GM18861 (cell line): Measurements from ENCODE around the gene CDK11B.
A peak's percentile ranks its signal among the peaks of the same experiment; 100 is the strongest.
"Not testable (repeated sequence)": the region's sequence is repeated elsewhere in the genome, so short reads cannot be mapped to it uniquely, and the experiment has no call there.

Source experiments
- ATAC-seq: cut with Tn5 transposase; IDR thresholded peaks from one replicate; pipeline ENCODE4 v1.9.1; 2021; ENCODE audit not compliant: unreplicated experiment

CDK11B gene

DNA sequence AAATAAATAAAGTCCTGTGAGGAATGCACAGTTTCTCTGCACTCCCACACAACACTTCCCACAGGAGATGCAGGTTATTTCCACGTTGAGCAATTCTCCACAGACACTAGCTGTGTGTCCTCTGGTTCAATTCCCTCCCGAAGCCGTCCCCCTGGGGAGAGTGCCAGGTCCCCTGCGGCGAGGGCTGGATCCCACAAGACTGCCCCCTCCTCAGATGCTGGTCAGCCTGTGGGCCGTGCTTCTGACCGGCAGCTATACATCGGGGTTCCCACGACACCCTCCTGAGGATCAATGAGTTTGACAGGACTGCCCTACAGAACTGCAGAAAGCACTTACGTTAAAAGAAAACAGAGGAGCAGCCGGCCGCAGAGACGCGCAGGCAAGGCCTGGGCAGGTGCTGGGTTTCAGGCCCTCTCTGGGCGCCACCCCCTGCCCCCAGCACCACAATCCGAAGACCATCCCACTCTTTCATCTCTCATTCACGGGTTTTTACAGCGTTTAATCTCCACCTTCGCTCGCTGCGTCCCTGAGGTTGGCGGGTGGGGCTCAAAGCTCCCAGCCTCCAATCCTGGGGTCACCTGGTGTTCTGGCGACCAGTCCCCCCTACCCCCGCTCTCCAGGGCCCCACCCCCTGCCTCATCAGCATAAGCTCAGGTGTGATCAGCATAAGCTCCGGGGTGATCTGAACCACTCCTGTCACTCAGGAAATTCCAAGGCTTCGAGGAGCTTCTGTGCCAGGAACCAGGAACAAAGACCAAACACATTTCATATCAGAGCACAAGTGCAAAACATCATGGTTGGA is 24.5 kb upstream of the CDK11B start:
- ATAC-seq, result no peak

DNA sequence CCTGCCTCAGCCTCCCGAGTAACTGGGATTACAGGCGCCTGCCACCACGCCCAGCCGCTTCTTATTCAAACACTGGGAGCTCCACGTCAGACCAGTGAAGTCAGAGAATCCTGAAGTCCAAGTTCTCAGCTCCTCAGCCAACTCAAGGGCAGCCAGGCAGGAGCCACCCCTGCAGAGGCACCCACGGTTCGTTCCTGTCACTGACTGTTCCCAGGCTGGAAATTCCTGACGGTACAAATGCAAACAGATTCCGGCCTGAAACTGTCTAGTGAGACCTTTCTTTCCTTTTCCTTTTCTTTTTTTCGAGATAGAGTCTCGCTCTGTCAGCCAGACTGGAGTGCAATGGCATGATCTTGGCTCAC is 22.1 kb upstream of the CDK11B start:
- no peak for ATAC-seq

DNA sequence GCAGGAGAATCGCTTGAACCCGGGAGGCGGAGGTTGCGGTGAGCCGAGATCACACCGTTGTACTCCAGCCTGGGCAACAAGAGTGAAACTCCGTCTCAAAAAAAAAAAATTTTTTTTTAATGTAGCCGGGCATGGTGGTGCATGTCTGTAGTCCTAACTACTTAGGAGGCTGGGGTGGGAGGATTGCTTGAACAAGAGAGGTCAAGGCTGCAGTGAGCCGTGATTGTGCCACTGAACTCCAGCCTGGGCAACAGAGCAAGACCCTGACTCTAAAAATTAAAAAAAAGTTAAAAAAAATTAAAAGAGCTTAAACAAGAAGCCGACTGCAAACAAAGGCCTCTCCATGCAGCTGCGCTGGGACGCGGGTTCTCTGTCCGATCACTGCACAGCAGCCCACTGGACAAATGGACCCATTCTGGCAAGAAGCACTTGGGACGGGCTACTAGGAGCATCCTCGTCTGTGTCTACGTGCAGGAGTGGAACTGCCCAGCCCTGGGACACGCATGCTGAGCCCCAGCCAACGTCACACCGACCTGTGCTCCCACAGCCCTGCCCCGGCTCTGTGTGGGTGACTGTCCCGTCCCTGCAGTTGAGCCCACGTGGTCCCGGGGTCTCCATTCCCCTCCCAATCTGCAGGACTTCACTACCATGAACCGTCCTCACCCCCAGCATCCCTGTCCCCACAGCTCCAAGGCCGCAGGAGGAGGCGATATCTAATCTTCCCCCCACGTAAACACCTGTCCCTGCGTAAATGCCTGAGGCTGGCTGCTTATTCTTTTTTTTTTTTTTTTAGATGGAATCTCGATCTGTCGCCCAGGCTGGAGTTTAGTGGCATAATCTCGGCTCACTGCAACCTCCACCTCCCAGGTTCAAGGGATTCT is 21.5 kb upstream of the CDK11B start:
- ATAC-seq, result no peak

DNA sequence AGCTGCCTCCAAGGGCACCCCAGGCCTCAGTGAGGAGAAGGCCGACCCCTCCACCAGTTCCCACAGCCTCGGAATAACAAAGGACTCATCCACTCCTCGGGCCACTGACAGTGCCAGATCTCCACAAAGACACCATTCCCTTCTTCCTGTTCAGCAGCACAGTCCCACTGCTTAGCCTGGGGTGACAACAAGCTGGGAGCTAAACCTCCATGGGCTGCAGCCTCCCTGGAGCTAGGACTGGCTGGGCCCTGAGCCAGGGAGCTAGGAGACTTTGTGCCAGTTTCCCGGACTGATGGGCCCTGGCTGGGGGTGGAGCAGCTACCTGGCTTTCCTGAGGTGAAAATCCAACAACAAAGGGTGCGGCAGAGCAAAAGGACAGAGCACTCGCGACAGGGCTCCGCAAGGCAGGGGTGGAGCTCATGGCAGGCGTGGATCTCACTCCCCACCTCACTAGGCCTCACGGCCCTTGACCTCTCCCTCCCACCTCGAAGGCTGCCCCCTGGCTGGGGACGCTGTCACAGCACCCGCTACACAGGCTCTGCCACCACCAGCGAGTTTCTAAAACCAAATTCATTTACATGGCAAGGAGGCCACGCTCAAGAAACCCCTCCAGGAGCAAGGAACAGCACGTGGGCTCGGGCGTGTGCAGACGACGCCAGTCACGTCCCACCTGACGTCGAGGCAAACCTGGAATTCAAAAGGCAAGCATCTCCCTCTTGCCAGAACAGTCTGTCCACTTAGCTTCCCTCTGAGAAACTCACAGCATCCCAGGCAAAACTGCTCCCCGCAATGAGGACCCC is 20.0 kb upstream of the CDK11B start:
- no peak for ATAC-seq

DNA sequence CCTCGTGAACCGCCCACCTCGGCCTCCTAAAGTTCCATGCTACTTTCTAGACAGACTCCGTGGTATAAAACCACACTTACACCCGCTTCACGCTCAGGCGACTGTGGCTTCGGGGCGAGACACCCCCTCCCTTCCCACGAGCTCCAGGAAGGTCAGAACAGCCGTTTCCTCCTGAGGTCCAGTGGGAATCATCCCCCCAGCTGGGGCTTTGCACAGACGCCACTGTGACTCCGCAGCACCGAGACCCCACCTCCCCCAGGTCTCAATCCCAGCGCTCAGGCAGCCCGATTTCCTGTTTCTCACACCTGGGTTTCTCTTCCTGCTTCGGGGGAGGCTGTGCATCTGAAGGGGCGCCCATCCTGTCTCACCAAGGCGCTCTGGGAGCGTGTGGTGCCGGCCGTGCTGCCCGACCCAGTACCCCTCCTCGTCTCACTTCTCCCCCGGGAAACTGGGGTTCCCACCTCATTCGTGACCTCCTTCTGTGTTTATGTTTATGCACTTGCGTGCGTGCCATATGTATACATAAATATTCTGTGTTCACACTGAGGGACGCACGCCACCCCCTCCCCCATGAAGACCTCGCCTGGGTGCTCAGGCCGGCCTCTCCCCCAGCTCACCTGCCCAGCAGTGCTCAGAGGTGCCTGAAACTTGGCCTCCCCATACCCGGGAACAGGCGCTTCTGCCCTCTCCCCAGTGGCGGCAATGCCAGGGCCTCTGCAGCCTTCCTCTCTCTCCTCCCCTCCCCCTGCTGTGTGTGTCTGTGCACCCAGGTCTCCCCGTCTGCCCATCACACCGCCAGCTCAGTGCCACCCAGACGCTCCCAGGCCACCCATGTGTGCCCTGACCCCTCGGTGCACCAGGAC is 19.1 kb upstream of the CDK11B start:
- peak; percentile 60 for ATAC-seq

DNA sequence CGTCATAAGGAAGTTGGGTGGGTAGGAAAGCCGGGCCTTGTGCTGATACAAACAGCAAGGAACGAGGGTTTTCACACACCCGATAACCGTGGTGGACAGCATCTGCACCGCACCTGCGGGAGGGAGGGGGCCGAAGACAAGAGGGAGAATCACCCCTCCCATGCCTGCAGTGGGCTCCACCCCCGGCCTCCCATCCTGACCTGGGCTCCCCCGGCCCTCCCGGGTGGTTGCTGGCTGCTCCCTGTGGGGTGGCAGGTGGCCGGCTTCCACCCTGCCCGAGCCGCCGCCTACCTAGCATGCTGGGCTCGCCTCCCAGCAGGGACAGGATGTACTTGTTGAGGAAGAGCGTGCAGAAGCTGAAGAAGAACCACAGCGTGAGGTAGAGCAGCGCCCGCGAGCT is 17.3 kb upstream of the CDK11B start:
- not testable (repeated sequence) for ATAC-seq

DNA sequence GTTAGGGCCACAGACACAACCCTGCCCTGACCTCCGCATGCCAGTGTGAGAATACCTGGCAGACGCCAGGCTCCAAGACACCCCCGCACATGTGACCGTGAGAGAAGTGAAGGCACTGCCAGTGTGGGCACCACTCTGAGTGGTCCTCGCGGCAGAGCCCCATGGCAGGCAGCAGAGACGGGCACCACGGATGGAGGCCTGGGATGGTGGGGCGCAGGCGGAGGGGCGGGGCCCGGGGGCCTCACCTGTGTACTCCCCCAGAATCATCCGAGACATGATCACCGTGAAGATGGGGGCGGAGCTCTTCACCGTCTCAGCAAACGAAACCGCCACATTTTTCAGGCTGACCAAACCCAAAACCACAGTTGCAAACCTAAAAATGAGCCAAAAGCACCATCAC is 16.4 kb upstream of the CDK11B start:
- not testable (repeated sequence) for ATAC-seq

DNA sequence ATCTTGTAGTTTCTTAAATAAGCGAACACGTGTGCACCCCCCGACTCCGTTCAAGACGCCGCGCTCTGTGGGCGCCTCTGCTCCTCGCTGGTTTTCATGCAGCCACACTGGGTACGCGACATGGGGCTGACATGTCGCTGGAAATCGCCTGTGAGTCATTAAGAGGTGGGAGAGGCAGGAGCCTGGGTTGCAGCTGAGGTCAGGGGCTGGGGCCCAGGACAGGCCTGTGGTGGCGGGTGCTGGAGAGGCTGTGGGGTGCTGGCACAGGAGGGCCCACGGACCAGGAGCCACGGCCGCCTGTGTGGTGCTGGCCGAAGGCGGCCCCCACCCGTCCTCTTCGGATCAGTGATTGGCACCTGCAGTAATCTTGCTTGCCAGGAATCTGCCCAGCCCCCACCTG is 16.0 kb upstream of the CDK11B start:
- not testable (repeated sequence) for ATAC-seq

DNA sequence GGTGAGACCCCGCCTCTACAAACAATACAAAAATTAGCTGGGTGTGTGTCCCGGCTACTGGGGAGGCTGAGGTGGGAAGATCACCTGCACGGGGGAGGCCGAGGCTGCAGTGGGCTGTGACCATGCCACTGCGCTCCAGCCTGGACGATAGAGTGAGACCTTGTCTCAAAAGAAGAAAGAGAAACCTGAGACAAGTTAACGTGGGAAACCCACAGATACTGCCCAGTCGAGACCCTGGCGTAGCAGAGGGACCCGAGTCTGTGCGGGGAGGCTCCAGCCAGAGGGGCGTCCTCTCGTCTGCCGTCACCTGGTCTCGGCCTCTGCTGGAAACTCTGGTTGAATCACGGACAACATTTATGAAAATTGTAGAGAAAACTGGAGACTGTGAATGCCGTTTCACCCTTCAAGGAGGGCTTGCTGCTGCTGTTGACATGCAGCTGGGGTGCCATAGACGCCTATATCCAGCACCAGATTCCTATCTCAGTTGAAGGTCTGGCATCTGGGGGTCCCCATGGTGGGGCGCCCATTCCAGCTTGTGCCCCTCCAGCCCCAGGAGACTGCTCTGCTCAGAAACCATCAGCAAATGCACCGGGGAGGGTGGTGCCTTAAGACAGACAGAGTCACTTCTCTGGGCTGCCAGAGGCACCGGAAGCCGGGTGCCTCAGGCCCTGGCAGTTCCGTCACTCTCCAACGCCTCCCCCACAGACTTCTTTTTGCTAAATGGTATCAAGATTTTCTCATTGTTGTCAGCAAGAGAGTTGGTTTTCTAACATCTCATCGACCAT is 13.6 kb upstream of the CDK11B start:
- ATAC-seq, result no peak

DNA sequence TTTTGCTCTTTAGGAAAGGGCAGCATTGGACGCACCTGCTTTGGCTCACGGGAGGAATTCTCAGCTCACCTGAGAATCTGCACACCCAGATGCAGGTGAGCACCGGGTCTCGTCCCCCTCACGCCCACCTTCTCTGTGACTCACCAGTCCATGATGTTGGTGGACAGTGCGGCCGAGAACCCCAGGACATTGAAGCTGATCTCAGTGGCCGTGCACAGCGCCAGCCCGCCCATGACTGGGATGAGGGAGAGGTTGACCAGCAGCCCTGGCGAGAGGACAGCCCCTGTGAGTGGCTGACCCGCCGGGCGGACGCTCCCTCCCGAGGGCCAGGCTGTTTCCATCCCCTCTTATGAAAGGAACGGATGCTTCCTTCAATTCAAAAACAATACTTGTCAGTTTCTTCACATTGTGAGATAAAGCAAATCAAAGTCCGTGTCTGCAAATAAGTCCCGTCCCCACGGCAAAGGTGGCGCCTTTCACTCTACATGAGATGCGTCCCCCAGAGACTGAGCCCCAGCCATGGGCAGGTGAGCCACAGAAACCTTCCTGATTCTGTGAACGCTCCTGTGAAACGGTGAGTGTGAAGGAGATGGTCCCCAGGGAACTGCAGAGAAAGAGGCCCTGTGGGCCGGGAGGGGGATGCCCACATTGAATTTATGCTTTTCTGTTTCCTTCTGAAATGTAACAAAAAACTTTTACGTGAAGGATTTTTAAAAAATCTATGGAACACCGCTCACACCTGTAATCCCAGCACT is 12.7 kb upstream of the CDK11B start:
- no peak for ATAC-seq

DNA sequence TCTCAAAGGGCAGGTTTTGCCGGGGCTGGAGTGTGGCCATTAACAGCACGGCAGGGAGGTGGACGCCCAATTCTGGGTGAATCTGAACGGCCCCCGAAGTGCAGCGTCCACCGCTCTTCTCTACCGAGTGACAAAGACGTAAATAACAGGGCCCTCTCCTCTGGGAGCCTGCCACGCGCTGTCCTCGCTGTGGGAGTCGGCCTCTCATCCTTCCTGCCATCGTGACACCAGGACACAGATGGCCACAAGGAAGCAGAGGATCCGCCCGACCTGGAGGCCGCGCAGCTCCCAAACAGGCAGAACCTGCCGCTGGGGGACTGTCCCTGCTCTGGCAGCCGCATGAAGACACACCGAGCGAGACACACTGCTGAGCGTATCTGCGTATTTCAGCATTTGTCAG is 12.1 kb upstream of the CDK11B start:
- ATAC-seq, result no peak

DNA sequence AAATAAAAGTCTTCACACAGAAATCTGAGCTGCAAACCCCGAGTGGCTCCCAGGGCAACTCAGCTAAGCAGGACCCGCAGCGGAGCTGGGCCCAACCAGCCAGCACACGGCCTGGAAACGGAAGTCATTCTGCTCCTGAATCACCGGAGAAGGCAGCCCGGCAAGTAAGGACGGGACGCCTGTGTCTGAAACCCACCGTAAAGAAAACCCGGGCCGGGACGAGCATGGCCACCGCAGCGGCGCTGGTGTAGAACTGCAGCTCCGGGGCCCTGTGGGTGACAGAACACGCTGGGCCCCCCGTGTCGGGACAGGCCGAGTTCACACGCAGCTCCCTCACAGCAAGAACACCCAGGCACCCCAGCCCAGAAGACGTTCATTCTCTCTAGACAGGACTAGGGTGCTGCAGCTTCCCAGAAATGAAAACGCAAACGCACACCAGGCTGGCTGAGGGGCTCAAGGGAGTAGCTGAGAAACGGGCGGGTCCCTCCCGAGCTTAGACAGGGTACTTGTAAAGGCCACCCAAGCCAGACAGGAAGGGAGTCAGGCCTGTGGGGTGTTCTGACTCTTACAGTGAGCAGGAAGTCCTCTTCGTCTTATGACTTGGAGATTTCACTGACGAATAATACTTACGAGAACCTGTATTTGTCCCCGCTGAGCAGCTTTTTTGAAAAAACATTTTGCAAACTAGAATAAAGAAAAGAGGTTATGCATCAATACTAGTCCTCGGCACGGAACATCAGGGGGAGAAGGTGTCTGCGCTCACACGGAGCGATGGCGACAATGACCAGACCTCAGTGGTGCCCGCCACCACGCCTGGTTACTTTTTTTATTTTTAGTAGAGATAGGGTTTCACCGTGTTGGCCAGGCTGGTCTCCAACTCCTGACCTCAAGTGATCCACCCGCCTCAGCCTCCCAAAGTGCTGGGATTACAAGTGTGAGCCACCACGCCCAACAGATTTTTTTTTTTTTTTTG is 10.9 kb upstream of the CDK11B start:
- ATAC-seq, result no peak

DNA sequence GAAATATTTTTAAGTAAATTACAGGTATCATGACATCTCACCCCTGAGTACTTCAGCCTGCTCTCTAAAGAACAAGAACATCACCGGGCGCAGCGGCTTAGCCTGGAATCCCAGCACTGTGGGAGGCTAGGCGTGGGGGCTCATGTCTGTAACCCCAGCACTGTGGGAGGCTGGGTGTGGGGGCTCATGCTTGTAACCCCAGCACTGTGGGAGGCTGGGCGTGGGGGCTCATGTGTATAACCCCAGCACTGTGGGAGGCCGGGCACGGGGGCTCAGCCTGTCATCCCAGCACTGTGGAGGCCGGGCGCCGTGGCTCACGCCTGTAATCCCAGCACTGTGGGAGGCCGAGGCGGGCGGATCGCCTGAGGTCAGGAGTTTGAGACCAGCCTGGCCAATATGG is 7.7 kb upstream of the CDK11B start:
- no peak for ATAC-seq

DNA sequence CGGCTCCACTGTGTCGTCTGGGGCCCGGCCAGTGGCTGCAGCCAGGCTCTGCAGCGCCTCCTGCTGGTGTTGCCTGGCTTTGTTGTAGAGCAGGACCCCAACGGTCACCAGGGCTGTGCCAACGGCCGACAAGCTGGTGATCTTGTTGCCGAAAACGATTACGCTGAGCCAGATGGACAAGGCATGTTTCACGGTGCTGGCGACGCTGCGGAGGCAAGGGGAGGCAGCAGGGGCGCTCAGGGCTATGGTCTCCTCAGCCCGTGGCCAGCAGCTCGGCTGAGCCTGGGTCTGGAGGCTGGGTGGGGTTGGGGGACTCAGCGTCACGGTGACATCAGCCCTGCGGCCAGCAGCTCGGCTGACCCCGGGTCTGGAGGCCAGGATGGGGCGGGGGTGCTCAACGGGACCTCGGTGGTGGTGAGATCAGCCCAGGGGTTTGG is 7.0 kb upstream of the CDK11B start:
- no peak for ATAC-seq

DNA sequence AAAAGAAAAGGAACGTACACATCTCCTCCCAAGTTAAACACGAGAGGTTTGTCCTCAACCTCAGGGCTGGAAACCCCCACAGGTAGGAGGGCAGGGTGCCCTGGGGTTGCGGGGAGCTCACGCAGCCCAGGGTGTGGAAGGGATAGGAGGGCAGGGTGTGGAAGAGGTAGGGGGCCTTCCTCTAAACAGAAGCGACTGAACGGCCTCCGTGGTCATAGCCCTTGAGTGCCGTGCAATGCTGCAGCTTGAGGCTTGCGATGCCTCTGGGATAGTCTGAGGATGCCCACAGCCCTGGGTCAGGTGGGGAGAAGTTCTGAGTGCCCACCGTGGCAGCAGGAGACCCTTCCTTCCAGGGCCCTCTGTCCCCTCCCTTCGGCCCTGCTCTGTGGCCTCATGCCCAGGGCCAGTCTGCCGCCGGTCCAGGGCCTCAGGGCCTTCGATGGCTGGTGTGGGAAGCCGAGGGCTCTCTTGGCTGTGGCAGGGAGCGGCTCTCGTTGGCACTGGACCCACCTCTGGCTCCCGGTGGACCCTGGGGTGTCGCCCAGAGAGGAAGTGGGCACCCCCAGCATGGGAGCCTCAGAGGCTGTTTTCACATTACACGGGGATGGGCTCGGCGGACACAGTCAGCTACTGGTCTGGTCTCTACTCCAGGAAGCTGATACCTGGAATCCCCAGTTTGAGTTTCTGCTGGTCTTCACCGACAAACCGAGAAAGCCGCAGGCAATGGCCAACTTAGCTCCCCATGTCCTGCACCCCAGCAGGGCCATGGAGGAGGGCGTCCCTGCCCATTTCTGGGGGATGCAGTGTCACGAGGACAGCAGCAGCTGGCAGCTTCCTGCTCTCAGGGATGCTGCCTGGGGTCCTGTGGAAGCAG is 6.4 kb upstream of the CDK11B start:
- no peak for ATAC-seq

DNA sequence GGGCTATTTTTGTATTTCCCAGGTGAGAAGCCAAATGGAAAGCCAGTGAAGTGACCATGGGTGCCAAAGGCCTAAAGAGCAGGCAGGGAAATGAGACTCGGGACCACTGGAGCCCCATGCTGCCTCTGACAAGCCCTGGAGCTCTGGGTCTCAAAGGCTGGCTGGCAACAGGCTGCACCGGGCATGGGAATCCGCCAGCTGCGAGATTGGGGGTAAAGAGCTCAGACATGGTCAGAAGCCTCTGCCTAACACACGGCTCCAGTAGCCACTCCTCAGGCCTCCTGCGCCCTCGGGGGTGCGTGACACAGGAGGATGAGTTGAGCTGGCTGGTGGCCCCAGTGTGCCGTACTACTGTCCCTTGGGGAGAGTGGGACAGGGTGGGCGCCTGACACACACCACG is 5.5 kb upstream of the CDK11B start:
- not testable (repeated sequence) for ATAC-seq
